Naive B cell (primary cell): ENCODE data around the gene SERPIND1. TPM values are rescaled to one million over a fixed set of nuclear protein-coding genes. Genes with fewer than 3 reads are reported as not detected.

Experiments
- ATAC-seq, 2 donors: fragments of 150-1000 bp; cut with Tn5 transposase; 2 replicates each; pipeline ENCODE4 v1.10.0; 2021; ENCODE audit warnings: low read depth in 2 of 2, mild to moderate bottlenecking in 2 of 2, moderate library complexity in 2 of 2
- DNase-seq: peaks from one replicate; pipeline ENCODE4 v3.0.0; 2022
- H3K27ac Mint-ChIP-seq, 6 donors: one replicate each; pipeline ENCODE4 v1.8.0; 2020 to 2022; ENCODE audit warnings: mild to moderate bottlenecking in 6 of 6, mixed read lengths in 6 of 6, moderate library complexity in 5 of 6, inconsistent platforms in 2 of 6
- H3K27me3 Mint-ChIP-seq, 3 donors: one replicate each; pipeline ENCODE4 v1.8.0; 2021 to 2022; ENCODE audit warnings: mixed read lengths in 3 of 3, mild to moderate bottlenecking in 1 of 3
- H3K36me3 Mint-ChIP-seq, 2 donors: one replicate each; pipeline ENCODE4 v1.8.0; 2020 to 2022; ENCODE audit warnings: mixed read lengths in 2 of 2, inconsistent platforms in 1 of 2, mild to moderate bottlenecking in 1 of 2
- H3K4me1 Mint-ChIP-seq, 3 donors: one replicate each; pipeline ENCODE4 v1.8.0; 2020 to 2022; ENCODE audit warnings: mixed read lengths in 3 of 3, inconsistent platforms in 1 of 3, mild to moderate bottlenecking in 1 of 3, moderate library complexity in 1 of 3
- H3K4me3 Mint-ChIP-seq, 8 donors: one replicate each; pipeline ENCODE4 v1.8.0; 2020 to 2022; ENCODE audit warnings: mild to moderate bottlenecking in 8 of 8, mixed read lengths in 8 of 8, moderate library complexity in 8 of 8, inconsistent platforms in 2 of 8
- H3K9me3 Mint-ChIP-seq, 7 donors: one replicate each; pipeline ENCODE4 v1.8.0; 2020 to 2022; ENCODE audit warnings: mixed read lengths in 7 of 7, mild to moderate bottlenecking in 5 of 7, inconsistent platforms in 2 of 7, moderate library complexity in 1 of 7
- polyA plus RNA-seq, 6 donors: library from polyadenylated mRNA; unstranded; fragments of 300-500 nt; fragmentation: Illumina TruSeq; gene quantifications; one replicate each; pipeline ENCODE4 v1.2.3, GENCODE V29; 2021; ENCODE audit warnings: low read depth in 6 of 6

The SERPIND1 gene
- polyA plus RNA-seq, 6 donors from 2014 or later: 0.13 to 0.27 (median 0.24) TPM; not detected in 2

GRCh38 chr22:20794650-20795413 lies 20.9 kb downstream of the SERPIND1 start:
- DNase-seq: no peak
- peak overlapping the region in 1 of 8 donors; percentile 19 for H3K4me3 Mint-ChIP-seq
- H3K36me3 Mint-ChIP-seq: peaks cover 28 to 51% of the 10 kb centered on the region in 2 donors
- H3K9me3 Mint-ChIP-seq: no peaks in the 10 kb centered on the region
- H3K27ac Mint-ChIP-seq: peak overlapping the region in 4 of 6 donors; percentile 29 to 79 (median 42)
- ATAC-seq: no peak
- H3K4me1 Mint-ChIP-seq: peaks cover 0 to 8% (median 6%) of the 10 kb centered on the region in 3 donors
- no peaks in the 10 kb centered on the region for H3K27me3 Mint-ChIP-seq

- H3K9me3 Mint-ChIP-seq: no peaks in the 10 kb centered on the region
- H3K4me3 Mint-ChIP-seq: no peak overlapping the region
- DNase-seq (no peak), ATAC-seq (no peak)
- H3K27ac Mint-ChIP-seq: peak overlapping the region in 1 of 6 donors; percentile 39
- no peaks in the 10 kb centered on the region for H3K27me3 Mint-ChIP-seq
- peaks cover 34 to 54% of the 10 kb centered on the region in 2 donors for H3K36me3 Mint-ChIP-seq
- peaks cover 0 to 6% (median 3%) of the 10 kb centered on the region in 3 donors for H3K4me1 Mint-ChIP-seq
Measured at GRCh38 chr22:20796731-20797130, 22.8 kb downstream of the SERPIND1 start.

GRCh38 chr22:20798218-20798617 lies 24.3 kb downstream of the SERPIND1 start:
- Mint-ChIP-seq H3K27me3 (no peaks in the 10 kb centered on the region), H3K27ac (peak overlapping the region in 3 of 6 donors; percentile 13 to 59 (median 34)), H3K36me3 (peaks cover 32 to 58% of the 10 kb centered on the region in 2 donors), H3K4me1 (peaks cover 0 to 6% (median 0%) of the 10 kb centered on the region in 3 donors), H3K9me3 (no peaks in the 10 kb centered on the region), H3K4me3 (no peak overlapping the region)
- no peak for ATAC-seq
- DNase-seq: no peak

- no peak for DNase-seq
- Mint-ChIP-seq H3K4me3 (no peak overlapping the region), H3K36me3 (peaks cover 33 to 60% of the 10 kb centered on the region in 2 donors), H3K27ac (peak overlapping the region in 2 of 6 donors; percentile 6 to 11), H3K9me3 (no peaks in the 10 kb centered on the region), H3K4me1 (peaks cover 0 to 6% (median 0%) of the 10 kb centered on the region in 3 donors), H3K27me3 (no peaks in the 10 kb centered on the region)
- no peak for ATAC-seq
Measured at GRCh38 chr22:20798974-20799373, 25.1 kb downstream of the SERPIND1 start.

- H3K27me3 Mint-ChIP-seq: no peaks in the 10 kb centered on the region
- H3K36me3 Mint-ChIP-seq: peaks cover 38 to 62% of the 10 kb centered on the region in 2 donors
- no peak overlapping the region for H3K4me3 Mint-ChIP-seq
- no peak overlapping the region for H3K27ac Mint-ChIP-seq
- no peaks in the 10 kb centered on the region for H3K9me3 Mint-ChIP-seq
- H3K4me1 Mint-ChIP-seq: peaks cover 0 to 6% (median 0%) of the 10 kb centered on the region in 3 donors
- ATAC-seq (no peak), DNase-seq (no peak)
Measured at GRCh38 chr22:20799449-20799848, 25.5 kb downstream of the SERPIND1 start.

GRCh38 chr22:20802452-20802851 lies 28.5 kb downstream of the SERPIND1 start:
- Mint-ChIP-seq H3K27me3 (no peaks in the 10 kb centered on the region), H3K4me1 (peaks cover 0 to 6% (median 0%) of the 10 kb centered on the region in 3 donors), H3K36me3 (peaks cover 39 to 51% of the 10 kb centered on the region in 2 donors), H3K27ac (no peak overlapping the region), H3K9me3 (no peaks in the 10 kb centered on the region), H3K4me3 (no peak overlapping the region)
- no peak for ATAC-seq
- DNase-seq: no peak

- no peak overlapping the region for H3K4me3 Mint-ChIP-seq
- peaks cover 38 to 49% of the 10 kb centered on the region in 2 donors for H3K36me3 Mint-ChIP-seq
- no peaks in the 10 kb centered on the region for H3K27me3 Mint-ChIP-seq
- H3K9me3 Mint-ChIP-seq: no peaks in the 10 kb centered on the region
- H3K27ac Mint-ChIP-seq: peak overlapping the region in 1 of 6 donors; percentile 34
- peaks cover 0 to 6% (median 0%) of the 10 kb centered on the region in 3 donors for H3K4me1 Mint-ChIP-seq
- ATAC-seq (no peak), DNase-seq (no peak)
Measured at GRCh38 chr22:20802922-20803553, 29.1 kb downstream of the SERPIND1 start.

- H3K9me3 Mint-ChIP-seq: no peaks in the 10 kb centered on the region
- peak overlapping the region in 2 of 6 donors; percentile 14 to 60 for H3K27ac Mint-ChIP-seq
- H3K27me3 Mint-ChIP-seq: no peaks in the 10 kb centered on the region
- no peak for DNase-seq
- H3K4me3 Mint-ChIP-seq: no peak overlapping the region
- H3K36me3 Mint-ChIP-seq: peaks cover 35 to 44% of the 10 kb centered on the region in 2 donors
- H3K4me1 Mint-ChIP-seq: peaks cover 3 to 4% (median 3%) of the 10 kb centered on the region in 3 donors
- ATAC-seq: no peak
Measured at GRCh38 chr22:20803696-20804324, 29.9 kb downstream of the SERPIND1 start.

- Mint-ChIP-seq H3K27ac (peak overlapping the region in 1 of 6 donors; percentile 92), H3K4me1 (peaks cover 8 to 12% (median 11%) of the 10 kb centered on the region in 3 donors), H3K9me3 (no peaks in the 10 kb centered on the region), H3K4me3 (peak overlapping the region in 1 of 8 donors; percentile 6), H3K36me3 (peaks cover 34 to 44% of the 10 kb centered on the region in 2 donors), H3K27me3 (no peaks in the 10 kb centered on the region)
- no peak for DNase-seq
- no peak for ATAC-seq
Measured at GRCh38 chr22:20804650-20805049, 30.7 kb downstream of the SERPIND1 start.

- peaks cover 11 to 15% (median 12%) of the 10 kb centered on the region in 3 donors for H3K4me1 Mint-ChIP-seq
- no peak overlapping the region for H3K4me3 Mint-ChIP-seq
- peak overlapping the region in 1 of 6 donors; percentile 7 for H3K27ac Mint-ChIP-seq
- H3K27me3 Mint-ChIP-seq: no peaks in the 10 kb centered on the region
- H3K36me3 Mint-ChIP-seq: peaks cover 40 to 45% of the 10 kb centered on the region in 2 donors
- no peak for DNase-seq
- no peaks in the 10 kb centered on the region for H3K9me3 Mint-ChIP-seq
- no peak for ATAC-seq
Measured at GRCh38 chr22:20805972-20806471, 32.1 kb downstream of the SERPIND1 start.

GRCh38 chr22:20807315-20807752 lies 33.4 kb downstream of the SERPIND1 start:
- H3K9me3 Mint-ChIP-seq: no peaks in the 10 kb centered on the region
- ATAC-seq (no peak), DNase-seq (no peak)
- H3K36me3 Mint-ChIP-seq: peaks cover 37 to 48% of the 10 kb centered on the region in 2 donors
- H3K27ac Mint-ChIP-seq: peak overlapping the region in 2 of 6 donors; percentile 76 to 86
- peaks cover 11 to 15% (median 12%) of the 10 kb centered on the region in 3 donors for H3K4me1 Mint-ChIP-seq
- no peaks in the 10 kb centered on the region for H3K27me3 Mint-ChIP-seq
- H3K4me3 Mint-ChIP-seq: no peak overlapping the region

- ATAC-seq (peak; percentile 16 to 55), DNase-seq (no peak)
- H3K4me1 Mint-ChIP-seq: peaks cover 11 to 15% (median 12%) of the 10 kb centered on the region in 3 donors
- peak overlapping the region in 3 of 6 donors; percentile 13 to 86 (median 27) for H3K27ac Mint-ChIP-seq
- H3K27me3 Mint-ChIP-seq: no peaks in the 10 kb centered on the region
- no peaks in the 10 kb centered on the region for H3K9me3 Mint-ChIP-seq
- H3K36me3 Mint-ChIP-seq: peaks cover 26 to 50% of the 10 kb centered on the region in 2 donors
- H3K4me3 Mint-ChIP-seq: no peak overlapping the region
Measured at GRCh38 chr22:20808844-20809243, 34.9 kb downstream of the SERPIND1 start.

GRCh38 chr22:20809538-20810185 lies 35.7 kb downstream of the SERPIND1 start:
- Mint-ChIP-seq H3K4me3 (no peak overlapping the region), H3K36me3 (peaks cover 20 to 42% of the 10 kb centered on the region in 2 donors), H3K27ac (peak overlapping the region in 3 of 6 donors; percentile 41 to 86 (median 74)), H3K27me3 (no peaks in the 10 kb centered on the region), H3K4me1 (peaks cover 11 to 15% (median 12%) of the 10 kb centered on the region in 3 donors), H3K9me3 (no peaks in the 10 kb centered on the region)
- DNase-seq: no peak
- ATAC-seq: no peak
